ENCODE results near the gene GPHN. TPM values are rescaled to one million over a fixed set of nuclear protein-coding genes. Genes with fewer than 3 reads are reported as not detected.

The GPHN gene
- total RNA-seq, 2 experiments from 2014 or later = 26.3 to 26.6 TPM

GRCh38 chr14:66613344-66613743 is 105.4 kb downstream of the GPHN start:
- ATAC-seq (no peak), DNase-seq (no peak)
- TF ChIP-seq CTCF (IDR thresholded peaks at IDR 0.05) = no peak
- Mint-ChIP-seq H3K4me1 (ENCODE audit: low read depth) (peaks cover 11% of the 10 kb centered on the region), H3K36me3 (ENCODE audit: low read depth) (peaks cover 30% of the 10 kb centered on the region), H3K4me3 (no peak overlapping the region), H3K27me3 (no peaks in the 10 kb centered on the region), H3K27ac (no peak overlapping the region), H3K9me3 (peaks cover 45% of the 10 kb centered on the region)
- CTCF ChIA-PET = no interaction called here
- POLR2A ChIA-PET = no interaction called here
- intact Hi-C loops (cut with micrococcal nuclease) = no loop called here

GRCh38 chr14:66619952-66620351 is 112.0 kb downstream of the GPHN start:
- no peak for ATAC-seq
- Mint-ChIP-seq H3K9me3 (peaks cover 31% of the 10 kb centered on the region), H3K4me1 (ENCODE audit: low read depth) (peaks cover 4% of the 10 kb centered on the region), H3K27me3 (no peaks in the 10 kb centered on the region), H3K36me3 (ENCODE audit: low read depth) (peaks cover 19% of the 10 kb centered on the region), H3K27ac (no peak overlapping the region), H3K4me3 (no peak overlapping the region)
- intact Hi-C loops (cut with micrococcal nuclease) = loop anchor here (10.0 kb wide), 1 partner anchor 495 kb away; no protein-coding TSS in a partner anchor
- no peak for DNase-seq
- ChIA-PET CTCF (no interaction called here), POLR2A (no interaction called here)
- TF ChIP-seq CTCF (IDR thresholded peaks at IDR 0.05) = no peak

DNA sequence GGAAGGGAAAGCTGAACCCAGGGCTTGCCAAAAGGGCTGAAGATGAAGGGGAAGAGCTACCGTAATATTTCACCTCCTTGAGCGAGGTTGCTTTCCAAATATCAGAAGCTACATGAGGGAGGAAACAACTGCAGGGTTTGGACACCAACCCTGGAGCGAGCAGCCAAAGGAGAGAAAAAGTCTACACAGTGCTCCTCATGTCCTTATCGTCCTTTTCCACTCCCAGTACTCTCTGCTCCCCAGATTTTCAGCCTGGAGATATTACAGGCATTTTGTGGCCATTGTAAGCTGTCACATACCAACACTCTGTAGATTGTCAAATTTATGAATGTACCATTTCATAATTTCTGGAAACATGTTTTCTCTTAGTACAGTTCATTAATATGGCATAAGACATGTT is 115.9 kb downstream of the GPHN start:
- no peak for TF ChIP-seq CTCF (IDR thresholded peaks at IDR 0.05)
- Mint-ChIP-seq H3K4me3 (no peak overlapping the region), H3K9me3 (peaks cover 8% of the 10 kb centered on the region), H3K27ac (no peak overlapping the region), H3K4me1 (ENCODE audit: low read depth) (peaks cover under 1% of the 10 kb centered on the region), H3K36me3 (ENCODE audit: low read depth) (peaks cover 9% of the 10 kb centered on the region), H3K27me3 (no peaks in the 10 kb centered on the region)
- intact Hi-C loops (cut with micrococcal nuclease) = loop anchor here (10.0 kb wide), 1 partner anchor 491 kb away; no protein-coding TSS in a partner anchor
- CTCF ChIA-PET = interaction anchor here (0.7 to 2.5 kb wide), 10 partner anchors 11 to 662 kb away, joined by 3 to 7 read pairs (median 4); partner anchors contain the start of gene GPHN
- POLR2A ChIA-PET = no interaction called here
- DNase-seq = no peak
- no peak for ATAC-seq

- Mint-ChIP-seq H3K27me3 (no peaks in the 10 kb centered on the region), H3K9me3 (peaks cover 8% of the 10 kb centered on the region), H3K36me3 (ENCODE audit: low read depth) (peaks cover 9% of the 10 kb centered on the region), H3K27ac (no peak overlapping the region), H3K4me1 (ENCODE audit: low read depth) (no peaks in the 10 kb centered on the region), H3K4me3 (no peak overlapping the region)
- intact Hi-C loops (cut with micrococcal nuclease) = loop anchor here (10.0 kb wide), 1 partner anchor 490 kb away; no protein-coding TSS in a partner anchor
- ChIA-PET POLR2A (no interaction called here), CTCF (interaction anchor here (0.7 to 2.5 kb wide), 10 partner anchors 10 to 661 kb away, joined by 3 to 7 read pairs (median 4); partner anchors contain the start of gene GPHN)
- peak; percentile 61 for DNase-seq
- ATAC-seq = peak; percentile 75
- TF ChIP-seq CTCF (IDR thresholded peaks at IDR 0.05) = peak; percentile 51
Observed at GRCh38 chr14:66624336-66624937, 116.5 kb downstream of the GPHN start.

DNA sequence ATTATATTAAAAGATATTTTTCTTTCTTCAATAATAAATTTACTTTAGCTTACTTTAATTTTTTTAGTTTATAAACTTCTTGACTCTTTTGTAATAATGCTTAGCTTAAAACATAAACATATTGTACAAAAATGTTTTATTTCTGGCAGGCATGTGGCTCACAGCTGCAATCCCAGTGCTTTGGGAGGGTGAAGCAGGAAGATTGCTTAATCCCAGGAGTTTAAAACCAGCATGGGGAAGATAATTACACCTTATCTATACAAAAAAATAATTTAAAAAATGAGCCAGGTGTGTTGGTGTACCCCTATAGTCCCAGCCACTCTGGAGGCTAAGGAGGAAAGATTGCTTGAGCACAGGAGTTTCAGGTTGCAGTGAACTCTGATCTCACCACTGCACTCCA is 120.7 kb downstream of the GPHN start:
- DNase-seq (no peak), ATAC-seq (no peak)
- H3K27me3 Mint-ChIP-seq = no peaks in the 10 kb centered on the region
- H3K36me3 Mint-ChIP-seq (ENCODE audit: low read depth) = peaks cover 1% of the 10 kb centered on the region
- H3K27ac Mint-ChIP-seq = no peak overlapping the region
- intact Hi-C loops (cut with micrococcal nuclease) = loop anchor here (10.0 kb wide), 1 partner anchor 486 kb away; no protein-coding TSS in a partner anchor
- no peaks in the 10 kb centered on the region for H3K4me1 Mint-ChIP-seq (ENCODE audit: low read depth)
- POLR2A ChIA-PET = no interaction called here
- no peak for TF ChIP-seq CTCF (IDR thresholded peaks at IDR 0.05)
- no peak overlapping the region for H3K4me3 Mint-ChIP-seq
- peaks cover 1% of the 10 kb centered on the region for H3K9me3 Mint-ChIP-seq
- CTCF ChIA-PET = no interaction called here

All from activated CD8-positive, alpha-beta T cell treated with anti-CD3 and anti-CD28 coated beads for 36 hours (primary cell).